ENCODE measurements around the gene BUB1B. TPM values are rescaled to one million over a fixed set of nuclear protein-coding genes. Genes with fewer than 3 reads are reported as not detected.
A peak's percentile ranks its signal among the peaks of the same experiment; 100 is the strongest.
"Not testable (repeated sequence)": the region's sequence is repeated elsewhere in the genome, so short reads cannot be mapped to it uniquely, and the experiment has no call there.

The BUB1B gene
- 10 to 100 TPM in 1 of 5 donors, 1 to 10 TPM in 4; 1.8 to 25.0 (median 4.6) TPM for total RNA-seq
- 1 to 10 TPM; 1.6 to 5.6 (median 2.6) TPM for polyA plus RNA-seq
- long read RNA-seq, donor 1: 0 reads
- long read RNA-seq, donor 2, partial matches to known transcripts: 0 of 1 reads
- long read RNA-seq, donor 2, other reads (novel, unspliced or antisense): 0 of 1 reads
- long read RNA-seq, donor 3: 0 reads
- long read RNA-seq, donor 4: 0 reads
- long read RNA-seq, donor 5, partial matches to known transcripts: 0 of 1 reads
- long read RNA-seq, donor 5, other reads (novel, unspliced or antisense): 0 of 1 reads
- long read RNA-seq, donor 6, partial matches to known transcripts: 0 of 1 reads
- long read RNA-seq, donor 6, other reads (novel, unspliced or antisense): 0 of 1 reads
- long read RNA-seq, donor 7: 0 reads
- long read RNA-seq, donor 8, partial matches to known transcripts: 0 of 1 reads
- long read RNA-seq, donor 8, other reads (novel, unspliced or antisense): 0 of 1 reads
- long read RNA-seq, donor 9: 0 reads
- long read RNA-seq, donor 10: 0 reads

GRCh38 chr15:40160689-40161688, at the start of gene BUB1B:
Gene BUB1B, plus strand, starts transcription at chr15:40161069. Its CDS starts 152 bp downstream, at chr15:40161221.
- peak within 1 kb of the TSS in 1 of 5 donors; percentile 6 for H3K27ac ChIP-seq
- intact Hi-C loops (cut with DNase I; ENCODE audit: low total_unique reads): no loop called here
- H3K9me3 ChIP-seq: no peaks in the 10 kb centered on the region
- H3K36me3 ChIP-seq: no peaks in the 10 kb centered on the region
- peak; percentile 92 to 98 for DNase-seq
- 2% methylated on average over 45 to 54 of the region's 54 CpGs for WGBS, 5 donors
- H3K4me1 ChIP-seq: peaks cover 4 to 28% (median 12%) of the 10 kb centered on the region in 4 donors
- no peaks in the 10 kb centered on the region for H3K27me3 ChIP-seq
- H3K4me3 ChIP-seq: peak within 1 kb of the TSS; percentile 53 to 84 (median 66)
- TF ChIP-seq EP300 (IDR thresholded peaks at IDR 0.05) (no peak), POLR2AphosphoS5 (IDR thresholded peaks at IDR 0.05) (peak in 2 of 3 donors; percentile 86 to 88)

- Histone ChIP-seq H3K4me1 (peaks cover 13 to 23% (median 21%) of the 10 kb centered on the region in 4 donors), H3K9me3 (no peaks in the 10 kb centered on the region), H3K4me3 (no peak overlapping the region), H3K36me3 (no peaks in the 10 kb centered on the region), H3K27me3 (no peaks in the 10 kb centered on the region), H3K27ac (no peak overlapping the region)
- TF ChIP-seq CTCF (IDR thresholded peaks at IDR 0.05) (no peak), POLR2A (IDR thresholded peaks at IDR 0.05) (no peak), EP300 (IDR thresholded peaks at IDR 0.05) (no peak), POLR2AphosphoS5 (IDR thresholded peaks at IDR 0.05) (no peak)
- no peak for DNase-seq
- WGBS, 5 donors: 83 to 94% (median 86%) methylated on average over 1 to 2 of the region's 2 CpGs
- intact Hi-C loops (cut with DNase I; ENCODE audit: low total_unique reads): loop anchor here (5.0 kb wide), 1 partner anchor 65 kb away; no protein-coding TSS in a partner anchor
Observed at GRCh38 chr15:40111888-40112287, 49.0 kb upstream of the BUB1B start.

GRCh38 chr15:40112789-40113188, 48.1 kb upstream of the BUB1B start:
- Histone ChIP-seq H3K4me1 (peaks cover 4 to 14% (median 12%) of the 10 kb centered on the region in 4 donors), H3K4me3 (no peak overlapping the region), H3K36me3 (no peaks in the 10 kb centered on the region), H3K27ac (no peak overlapping the region), H3K27me3 (no peaks in the 10 kb centered on the region), H3K9me3 (no peaks in the 10 kb centered on the region)
- TF ChIP-seq POLR2AphosphoS5 (IDR thresholded peaks at IDR 0.05) (no peak), POLR2A (IDR thresholded peaks at IDR 0.05) (no peak), CTCF (IDR thresholded peaks at IDR 0.05) (no peak), EP300 (IDR thresholded peaks at IDR 0.05) (no peak)
- WGBS, 5 donors: 75 to 90% (median 84%) methylated on average over 14 to 24 of the region's 24 CpGs
- intact Hi-C loops (cut with DNase I; ENCODE audit: low total_unique reads): loop anchor here (5.0 kb wide), 1 partner anchor 65 kb away; no protein-coding TSS in a partner anchor
- DNase-seq: no peak

GRCh38 chr15:40114218-40114617, 46.7 kb upstream of the BUB1B start:
- TF ChIP-seq EP300 (IDR thresholded peaks at IDR 0.05) (no peak), POLR2AphosphoS5 (IDR thresholded peaks at IDR 0.05) (no peak), CTCF (IDR thresholded peaks at IDR 0.05) (no peak), POLR2A (IDR thresholded peaks at IDR 0.05) (no peak)
- no peaks in the 10 kb centered on the region for H3K9me3 ChIP-seq
- H3K4me1 ChIP-seq: peaks cover 0 to 7% (median 4%) of the 10 kb centered on the region in 4 donors
- no peaks in the 10 kb centered on the region for H3K27me3 ChIP-seq
- no peak overlapping the region for H3K27ac ChIP-seq
- DNase-seq: no peak
- no peaks in the 10 kb centered on the region for H3K36me3 ChIP-seq
- intact Hi-C loops (cut with DNase I; ENCODE audit: low total_unique reads): loop anchor here (5.0 kb wide), 1 partner anchor 67 kb away; no protein-coding TSS in a partner anchor
- no peak overlapping the region for H3K4me3 ChIP-seq
- WGBS, 5 donors: 83 to 95% (median 92%) methylated on average over 2 of the region's 2 CpGs

- H3K27me3 ChIP-seq; H3K27ac ChIP-seq; intact Hi-C loops (cut with DNase I; ENCODE audit: low total_unique reads); H3K4me1 ChIP-seq; DNase-seq; H3K36me3 ChIP-seq; H3K9me3 ChIP-seq; H3K4me3 ChIP-seq: not testable (repeated sequence)
- WGBS, 5 donors: 91 to 97% (median 94%) methylated on average over 14 of the region's 14 CpGs
Observed at GRCh38 chr15:40115106-40115505, 45.8 kb upstream of the BUB1B start.
